SK-N-MC (cell line): ENCODE measurements around the gene LRPAP1.

Experiments
- EZH2 ChIP-seq: fragments of 200-600 bp; sonication (generic); IDR thresholded peaks from one replicate; pipeline ENCODE4 v1.6.1; 2017; ENCODE audit warnings: antibody characterized with exemption
- FOXP2 ChIP-seq: optimal IDR thresholded peaks from 2 replicates; pipeline ENCODE3; 2011; ENCODE audit warnings: mild to moderate bottlenecking, moderate library complexity; ENCODE audit not compliant: insufficient read depth; ENCODE audit errors: extremely low read length, control extremely low read depth
- POLR2AphosphoS5 ChIP-seq: IDR thresholded peaks from 2 replicates; pipeline ENCODE4 v1.6.1; 2012; ENCODE audit warnings: mild to moderate bottlenecking, low read depth, low read length, borderline replicate concordance

DNA sequence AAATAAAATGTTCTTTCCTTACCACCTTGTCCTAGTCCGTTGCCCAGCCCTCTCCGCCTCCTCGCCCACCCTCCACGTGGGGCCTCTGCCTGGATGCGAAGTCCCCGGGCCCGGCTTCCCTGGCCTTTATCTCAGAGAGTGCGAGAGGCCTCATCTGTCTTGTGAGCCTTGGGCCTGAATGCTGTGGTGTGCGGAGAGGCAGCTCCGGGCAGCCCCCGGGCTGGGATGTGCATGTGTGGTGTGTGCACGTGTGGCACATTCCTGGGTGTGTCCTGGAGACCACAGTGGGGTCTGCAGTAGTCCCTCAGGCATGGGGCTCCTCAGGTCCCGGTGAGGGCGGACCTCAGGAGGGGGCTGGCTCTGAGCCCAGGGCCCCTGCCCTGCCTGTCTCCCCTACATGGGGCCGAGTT, 37.8 kb downstream of the LRPAP1 start:
- TF ChIP-seq POLR2AphosphoS5 = no peak
- TF ChIP-seq EZH2 = no peak
- TF ChIP-seq FOXP2 = no peak
